ENCODE measurements around the gene TSFM. TPM values are rescaled to one million over a fixed set of nuclear protein-coding genes. Genes with fewer than 3 reads are reported as not detected.

The TSFM gene
- total RNA-seq, 4 donors from 2014 or later, result 1.4 to 23.2 (median 18.9) TPM

DNA sequence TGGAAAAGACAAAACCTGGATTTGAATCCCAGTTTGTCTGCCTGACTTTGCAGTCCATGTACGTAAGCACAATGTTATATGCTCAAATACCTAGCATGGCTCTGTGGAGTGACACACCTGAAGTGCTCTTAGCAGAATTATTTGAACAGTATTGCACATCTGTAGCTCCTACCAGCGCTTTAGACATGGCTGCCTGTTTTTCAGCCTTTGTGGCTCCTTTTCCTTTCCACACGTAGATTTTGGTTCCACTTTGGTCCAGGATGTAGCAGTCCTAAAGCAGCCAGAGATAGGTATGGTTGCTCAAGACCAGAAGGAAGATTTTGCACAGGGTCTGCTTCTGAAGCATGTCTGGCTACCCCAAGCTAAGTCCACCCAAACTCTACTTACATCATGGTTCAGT lies 26.8 kb downstream of the TSFM start:
- TF ChIP-seq POLR2AphosphoS5 (IDR thresholded peaks at IDR 0.05) (no peak), POLR2A (IDR thresholded peaks at IDR 0.05) (no peak), EP300 (IDR thresholded peaks at IDR 0.05; ENCODE audit: low read depth) (no peak)
- TF ChIP-seq, protein P1, sequence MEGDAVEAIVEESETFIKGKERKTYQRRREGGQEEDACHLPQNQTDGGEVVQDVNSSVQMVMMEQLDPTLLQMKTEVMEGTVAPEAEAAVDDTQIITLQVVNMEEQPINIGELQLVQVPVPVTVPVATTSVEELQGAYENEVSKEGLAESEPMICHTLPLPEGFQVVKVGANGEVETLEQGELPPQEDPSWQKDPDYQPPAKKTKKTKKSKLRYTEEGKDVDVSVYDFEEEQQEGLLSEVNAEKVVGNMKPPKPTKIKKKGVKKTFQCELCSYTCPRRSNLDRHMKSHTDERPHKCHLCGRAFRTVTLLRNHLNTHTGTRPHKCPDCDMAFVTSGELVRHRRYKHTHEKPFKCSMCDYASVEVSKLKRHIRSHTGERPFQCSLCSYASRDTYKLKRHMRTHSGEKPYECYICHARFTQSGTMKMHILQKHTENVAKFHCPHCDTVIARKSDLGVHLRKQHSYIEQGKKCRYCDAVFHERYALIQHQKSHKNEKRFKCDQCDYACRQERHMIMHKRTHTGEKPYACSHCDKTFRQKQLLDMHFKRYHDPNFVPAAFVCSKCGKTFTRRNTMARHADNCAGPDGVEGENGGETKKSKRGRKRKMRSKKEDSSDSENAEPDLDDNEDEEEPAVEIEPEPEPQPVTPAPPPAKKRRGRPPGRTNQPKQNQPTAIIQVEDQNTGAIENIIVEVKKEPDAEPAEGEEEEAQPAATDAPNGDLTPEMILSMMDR (IDR thresholded peaks at IDR 0.05), result no peak
- 89 to 100% methylated on average over 3 of the region's 3 CpGs for WGBS, 2 donors (ENCODE audit: low coverage in 1 of 2)
- Histone ChIP-seq H3K27ac (no peak overlapping the region), H3K9me3 (no peaks in the 10 kb centered on the region), H3K4me3 (no peak overlapping the region), H3K4me1 (no peaks in the 10 kb centered on the region), H3K27me3 (no peaks in the 10 kb centered on the region), H3K36me3 (peaks cover 0 to 10% (median 4%) of the 10 kb centered on the region in 4 donors)
- no peak for DNase-seq
- in situ Hi-C loops (cut with MboI; ENCODE audit: low pct_ligation_motif_present in 1 of 4, low pct_unique_long_range_greater_than_20kb in 1 of 4, low sequenced_read_pairs in 3 of 4), result no loop called here
- intact Hi-C loops (cut with DNase I; ENCODE audit: low total_unique reads), result no loop called here

DNA sequence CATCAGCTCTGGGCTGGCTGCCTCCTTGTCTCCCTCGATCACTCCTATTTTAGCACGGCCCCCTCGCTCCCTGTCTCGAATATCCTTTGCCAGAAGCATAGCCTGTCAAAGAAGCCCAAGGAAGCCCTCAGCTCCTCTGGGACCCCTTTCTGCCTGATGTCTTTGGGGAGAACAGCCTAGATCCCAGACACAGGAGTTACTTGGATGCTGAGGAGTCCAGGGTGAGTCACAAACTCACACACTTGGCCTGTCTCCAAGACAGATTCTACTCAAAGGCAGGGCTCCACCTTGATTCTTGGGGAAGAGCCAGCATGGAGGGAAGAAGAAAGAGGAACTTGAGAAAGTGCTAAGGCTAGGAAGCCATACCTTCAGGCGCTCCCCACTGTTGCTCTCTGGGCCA lies 27.9 kb downstream of the TSFM start:
- in situ Hi-C loops (cut with MboI; ENCODE audit: low pct_ligation_motif_present in 1 of 4, low pct_unique_long_range_greater_than_20kb in 1 of 4, low sequenced_read_pairs in 3 of 4), result no loop called here
- Histone ChIP-seq H3K4me3 (no peak overlapping the region), H3K36me3 (peaks cover 0 to 10% (median 4%) of the 10 kb centered on the region in 4 donors), H3K4me1 (no peaks in the 10 kb centered on the region), H3K27me3 (no peaks in the 10 kb centered on the region), H3K9me3 (no peaks in the 10 kb centered on the region), H3K27ac (no peak overlapping the region)
- TF ChIP-seq, protein P1 (IDR thresholded peaks at IDR 0.05), result no peak
- TF ChIP-seq POLR2A (IDR thresholded peaks at IDR 0.05) (no peak), POLR2AphosphoS5 (IDR thresholded peaks at IDR 0.05) (no peak), EP300 (IDR thresholded peaks at IDR 0.05; ENCODE audit: low read depth) (no peak)
- WGBS, 2 donors (ENCODE audit: low coverage in 1 of 2), result 94 to 100% methylated on average over 1 to 5 of the region's 5 CpGs
- DNase-seq, result no peak
- intact Hi-C loops (cut with DNase I; ENCODE audit: low total_unique reads), result no loop called here

DNA sequence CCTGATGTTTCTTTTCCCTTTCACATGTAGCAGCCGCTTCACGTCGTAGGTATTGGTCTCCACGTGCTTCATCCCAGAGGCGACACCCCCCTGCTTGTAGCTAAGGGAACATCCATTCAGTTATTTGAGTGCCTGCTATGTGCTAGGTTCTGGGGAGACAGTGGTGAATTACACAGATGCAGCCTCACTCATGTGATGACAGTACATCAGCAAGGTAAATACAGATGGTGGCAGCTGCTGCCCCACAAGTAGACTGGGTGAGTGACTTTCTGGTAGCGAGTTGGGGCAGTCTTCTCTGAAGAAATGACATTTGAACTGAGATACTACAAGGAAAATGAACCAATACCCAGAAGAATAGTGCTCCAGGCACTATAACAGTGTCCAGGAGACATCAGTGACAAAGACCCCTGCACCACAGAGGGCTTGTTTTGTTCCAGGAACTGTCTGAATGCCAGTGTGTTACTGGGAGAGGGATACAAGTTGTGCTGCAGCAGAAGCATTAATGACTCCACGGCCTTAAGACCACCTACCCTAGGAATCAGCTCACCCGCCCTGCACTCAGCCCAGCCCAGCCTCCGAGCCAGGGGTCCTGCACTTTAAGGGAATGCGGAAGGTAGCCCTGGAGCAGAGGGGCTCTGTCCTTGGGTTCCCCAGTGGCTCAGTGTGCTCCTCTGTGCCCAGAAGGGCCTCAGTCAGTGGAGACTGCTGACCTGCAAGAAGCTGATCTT lies 28.6 kb downstream of the TSFM start:
- Histone ChIP-seq H3K9me3 (no peaks in the 10 kb centered on the region), H3K36me3 (peaks cover 0 to 10% (median 4%) of the 10 kb centered on the region in 4 donors), H3K4me3 (no peak overlapping the region), H3K27ac (no peak overlapping the region), H3K4me1 (peaks cover under 1 to 6% (median 4%) of the 10 kb centered on the region in 4 donors), H3K27me3 (no peaks in the 10 kb centered on the region)
- TF ChIP-seq, protein P1 (IDR thresholded peaks at IDR 0.05), result no peak
- no peak for TF ChIP-seq EP300 (IDR thresholded peaks at IDR 0.05; ENCODE audit: low read depth)
- no peak for TF ChIP-seq POLR2AphosphoS5 (IDR thresholded peaks at IDR 0.05)
- TF ChIP-seq POLR2A (IDR thresholded peaks at IDR 0.05), result no peak
- intact Hi-C loops (cut with DNase I; ENCODE audit: low total_unique reads), result no loop called here
- DNase-seq, result no peak
- in situ Hi-C loops (cut with MboI; ENCODE audit: low pct_ligation_motif_present in 1 of 4, low pct_unique_long_range_greater_than_20kb in 1 of 4, low sequenced_read_pairs in 3 of 4), result no loop called here
- 93% methylated on average over 10 of the region's 10 CpGs; no CpG with 5 or more reads in 1 of the 2 donors for WGBS, 2 donors (ENCODE audit: low coverage in 1 of 2)

DNA sequence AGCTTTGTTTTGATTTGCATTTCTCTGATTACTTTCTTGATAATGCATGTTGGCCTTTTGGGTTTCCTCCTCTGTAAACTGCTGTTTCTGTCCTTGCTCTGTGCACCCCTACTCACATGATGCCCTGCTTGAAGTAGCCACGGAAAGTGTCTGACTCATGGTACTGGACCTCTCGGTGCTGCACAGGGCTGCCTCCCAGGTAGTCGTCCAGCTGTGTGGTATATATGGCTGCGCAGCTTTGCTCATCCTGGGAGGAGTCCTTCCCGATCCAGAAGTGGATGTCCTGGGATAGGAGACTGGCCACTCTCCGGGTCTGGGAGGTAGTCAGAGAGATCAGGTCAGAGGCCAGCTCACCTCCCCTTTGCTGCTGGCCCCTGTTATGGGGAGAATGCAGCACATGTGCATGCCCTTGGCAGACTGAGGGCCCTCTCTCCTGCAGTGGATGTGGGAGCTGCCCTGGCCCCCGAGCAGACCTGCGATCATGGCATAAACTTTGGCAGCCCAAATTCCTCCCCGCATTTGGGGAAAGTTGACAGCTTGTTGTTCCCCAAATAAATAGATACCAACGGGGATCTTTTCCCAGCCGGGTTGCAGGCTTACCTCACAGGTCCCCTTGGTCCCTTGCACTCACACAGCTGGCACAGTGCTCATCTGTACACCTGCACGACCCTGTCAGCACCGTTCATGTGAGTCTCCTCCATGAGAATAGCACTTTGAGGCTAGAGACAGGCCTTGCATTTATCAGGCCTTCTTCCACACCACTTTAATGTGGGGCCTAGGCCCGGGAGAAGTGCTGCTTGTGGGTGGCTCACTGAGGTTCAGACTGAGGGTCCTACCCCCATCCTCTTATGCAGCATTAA lies 30.8 kb downstream of the TSFM start:
- no peak overlapping the region for H3K4me3 ChIP-seq
- no peaks in the 10 kb centered on the region for H3K9me3 ChIP-seq
- in situ Hi-C loops (cut with MboI; ENCODE audit: low pct_ligation_motif_present in 1 of 4, low pct_unique_long_range_greater_than_20kb in 1 of 4, low sequenced_read_pairs in 3 of 4) (no loop called here), intact Hi-C loops (cut with DNase I; ENCODE audit: low total_unique reads) (no loop called here)
- H3K36me3 ChIP-seq, result peaks cover 0 to 10% (median 2%) of the 10 kb centered on the region in 4 donors
- peaks cover 17 to 26% (median 21%) of the 10 kb centered on the region in 4 donors for H3K4me1 ChIP-seq
- no peak overlapping the region for H3K27ac ChIP-seq
- WGBS, 2 donors (ENCODE audit: low coverage in 1 of 2), result 86% methylated on average over 12 of the region's 14 CpGs; no CpG with 5 or more reads in 1 of the 2 donors
- TF ChIP-seq, protein P1 (IDR thresholded peaks at IDR 0.05), result no peak
- TF ChIP-seq POLR2AphosphoS5 (IDR thresholded peaks at IDR 0.05) (no peak), EP300 (IDR thresholded peaks at IDR 0.05; ENCODE audit: low read depth) (no peak), POLR2A (IDR thresholded peaks at IDR 0.05) (no peak)
- DNase-seq, result no peak
- H3K27me3 ChIP-seq, result no peaks in the 10 kb centered on the region
